Prostate gland (tissue), 2 donors: ENCODE measurements around the gene KIAA1614.

ENCODE experiments used
- CTCF ChIP-seq, 4 experiments: fragments of 200-600 bp in 2 of 4; fragments of 450-650 bp in 2 of 4; sonication (generic) in 2 of 4; IDR thresholded peaks; 1 replicate in 3 of 4; 2 replicates in 1 of 4; pipeline ENCODE4 v1.5.1; 2016 to 2019; ENCODE audit warnings: antibody characterized with exemption in 4 of 4, mild to moderate bottlenecking in 2 of 4, moderate library complexity in 2 of 4
- POLR2A ChIP-seq: fragments of 450-650 bp; IDR thresholded peaks from one replicate; pipeline ENCODE4 v1.6.1; 2016; ENCODE audit warnings: antibody characterized with exemption, mild to moderate bottlenecking
- POLR2AphosphoS5 ChIP-seq: sonication (generic); formaldehyde crosslinking; IDR thresholded peaks from one replicate; pipeline ENCODE4 v1.6.1; 2017; ENCODE audit warnings: antibody characterized with exemption

DNA sequence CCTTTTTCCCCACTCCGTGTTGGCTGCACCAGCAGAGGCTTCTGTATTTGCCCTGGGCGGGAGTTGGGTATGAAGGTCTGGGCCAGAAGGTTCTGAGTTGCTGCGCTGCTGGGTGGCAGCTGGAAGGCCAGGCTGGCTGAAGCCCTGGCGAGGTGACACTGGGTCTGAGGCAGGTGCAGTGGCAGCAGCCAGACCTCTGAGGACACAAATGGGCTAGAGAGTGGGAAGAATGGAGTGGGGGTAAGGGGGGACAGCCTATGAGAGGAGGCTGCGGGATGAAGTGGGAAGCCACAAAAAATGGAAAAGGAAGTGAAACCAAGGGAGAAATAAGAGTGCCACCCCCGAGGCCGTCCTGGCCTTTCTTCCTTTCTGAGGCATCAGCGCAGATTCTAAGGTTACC, 56.7 kb downstream of the KIAA1614 start:
- no peak for TF ChIP-seq POLR2AphosphoS5
- TF ChIP-seq CTCF (IDR thresholded peaks at IDR 0.05) = no peak
- TF ChIP-seq POLR2A = no peak
